C1 segment of cervical spinal cord (tissue), 14 donors: ENCODE data around the gene PNLIPRP2.

ENCODE experiments used
- DNase-seq, 14 donors: peaks; one replicate each; lab custom pipeline; 2025; lab: John Stamatoyannopoulos, UW

Gene PNLIPRP2

DNA sequence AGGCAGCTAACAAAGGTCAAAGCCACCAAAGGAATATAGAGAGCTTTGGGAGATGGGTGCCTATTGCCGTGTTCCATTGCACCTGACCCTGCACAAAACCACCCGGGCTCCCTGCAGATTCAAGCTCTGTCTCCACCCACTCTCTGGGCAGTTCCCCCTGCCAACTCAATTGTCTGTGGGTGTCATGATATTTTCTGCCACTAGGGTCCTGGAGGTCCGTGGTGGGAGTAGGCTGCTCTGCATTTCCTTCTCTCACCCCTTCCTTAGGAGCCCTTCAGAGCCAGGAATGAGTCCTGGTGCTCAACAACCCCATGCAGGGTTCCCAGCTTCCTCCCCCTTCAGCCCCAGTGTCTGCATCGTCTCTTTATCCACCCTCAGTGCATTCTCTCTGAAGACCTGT lies 34.1 kb downstream of the PNLIPRP2 start:
- DNase-seq: no peak

DNA sequence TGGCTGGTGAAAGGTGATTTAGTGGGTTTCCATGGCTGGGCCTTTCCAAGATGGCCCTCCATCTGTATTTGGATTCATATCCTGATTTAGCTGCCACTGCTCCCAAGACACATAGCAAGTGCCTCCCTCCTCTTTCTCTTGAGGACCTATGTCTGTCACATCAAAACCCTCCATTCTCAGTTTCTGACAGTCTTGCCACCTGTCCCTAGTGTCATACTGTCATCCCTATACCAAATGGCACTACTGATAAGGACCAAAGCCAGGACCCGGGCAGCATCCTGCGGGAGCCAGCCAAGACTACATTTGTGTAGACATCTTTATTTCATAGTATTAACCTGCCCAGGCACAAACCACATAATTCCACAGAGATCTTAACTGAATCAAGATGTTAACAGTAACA lies 34.8 kb downstream of the PNLIPRP2 start:
- DNase-seq: no peak

DNA sequence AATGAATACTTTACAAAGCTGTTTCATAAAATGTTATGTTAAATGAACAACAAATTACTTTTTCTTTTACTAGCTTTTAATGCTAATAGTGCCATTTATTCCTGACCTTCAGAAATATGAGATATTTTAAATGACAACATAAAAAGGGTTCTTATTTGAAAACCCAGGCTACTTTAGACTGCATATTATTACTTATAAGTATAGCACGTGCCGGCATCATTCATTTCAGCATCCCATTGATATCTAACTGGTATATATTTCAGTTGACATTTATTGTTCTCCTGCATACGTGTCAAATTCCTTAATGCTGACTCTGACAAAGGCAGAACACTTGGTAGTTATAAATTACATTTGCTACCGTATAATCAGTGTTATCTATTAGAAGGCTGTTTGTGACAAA lies 35.3 kb downstream of the PNLIPRP2 start:
- no peak for DNase-seq

DNA sequence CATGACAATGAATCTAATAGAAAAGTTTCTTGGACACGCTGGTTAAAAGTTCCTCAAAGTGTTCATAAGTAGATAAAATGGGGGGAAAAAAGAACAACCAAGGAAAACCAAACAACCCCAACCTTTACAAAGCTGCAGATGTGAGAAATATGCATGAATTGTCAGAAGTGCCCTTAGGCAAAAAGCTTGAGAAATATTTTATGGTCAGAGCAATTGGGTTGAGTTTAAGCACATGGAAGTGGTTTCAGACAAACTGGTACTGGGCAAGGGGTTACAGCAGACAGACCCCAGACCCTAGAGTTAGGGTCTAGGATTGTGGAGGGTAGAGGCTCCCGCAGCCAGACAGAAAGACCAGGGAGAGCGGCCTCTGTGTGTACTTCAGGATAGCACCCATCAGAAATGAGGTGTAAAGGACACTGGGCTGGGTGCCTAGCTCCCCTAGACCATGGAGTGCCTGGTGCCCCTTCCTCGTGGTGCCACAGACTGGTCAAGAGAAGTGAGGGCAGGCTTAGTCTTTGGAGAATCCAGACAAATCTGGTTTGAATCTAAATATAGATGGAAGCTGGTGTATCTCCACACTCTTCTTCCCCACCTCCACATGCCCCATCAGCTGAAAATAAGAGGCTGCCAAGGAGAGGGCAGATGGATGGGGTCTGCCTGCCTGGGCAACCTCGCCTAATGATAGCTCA lies 37.3 kb downstream of the PNLIPRP2 start:
- no peak for DNase-seq

DNA sequence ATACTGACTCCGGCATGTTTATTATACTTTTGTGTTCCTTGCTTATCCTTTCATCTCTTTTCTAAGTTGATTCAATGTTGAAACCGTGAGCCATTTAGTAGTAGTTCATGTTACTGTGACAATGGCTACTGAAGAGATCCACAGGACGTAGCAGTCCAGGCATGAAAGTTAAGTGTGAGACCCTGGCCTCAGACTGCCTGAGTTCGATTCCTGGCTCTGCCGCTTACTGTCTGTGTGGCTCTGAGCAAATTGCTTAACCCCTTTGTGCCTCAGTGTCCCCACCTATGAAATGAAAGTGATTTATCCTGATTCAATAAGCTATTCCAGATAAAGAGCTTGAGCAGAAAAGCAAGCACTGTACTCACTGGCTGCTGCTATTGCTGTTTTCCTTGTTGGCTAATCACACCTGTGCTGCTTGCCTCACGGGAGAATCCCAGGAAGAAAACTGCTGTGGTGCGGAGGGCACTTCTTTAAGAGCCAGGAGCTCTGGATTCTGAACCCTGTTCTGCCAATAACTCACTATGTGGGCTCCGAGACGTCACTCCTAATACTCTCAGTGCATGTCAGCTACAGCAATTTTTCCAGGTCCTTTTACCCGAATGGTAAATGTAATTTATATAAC lies 38.4 kb downstream of the PNLIPRP2 start:
- no peak for DNase-seq

DNA sequence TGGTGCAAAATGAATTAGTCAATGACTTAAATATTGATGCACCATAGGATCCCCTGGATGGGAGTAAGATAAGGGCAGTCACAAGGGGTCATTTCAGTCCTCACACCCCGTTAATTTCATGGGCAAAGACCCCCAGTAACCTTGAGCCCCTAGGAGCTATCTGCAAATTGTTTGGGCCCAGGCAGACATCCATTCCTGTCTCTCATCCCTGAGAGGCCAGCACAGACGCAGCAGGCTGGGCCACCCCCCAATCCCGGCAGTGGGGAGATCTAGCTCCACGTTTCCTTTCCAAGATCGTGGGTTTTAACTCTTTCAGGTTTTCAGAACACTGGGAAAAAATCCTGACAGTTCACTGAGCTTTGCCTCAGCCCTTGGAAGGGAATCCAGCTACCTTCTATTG lies 40.1 kb downstream of the PNLIPRP2 start:
- DNase-seq: no peak

DNA sequence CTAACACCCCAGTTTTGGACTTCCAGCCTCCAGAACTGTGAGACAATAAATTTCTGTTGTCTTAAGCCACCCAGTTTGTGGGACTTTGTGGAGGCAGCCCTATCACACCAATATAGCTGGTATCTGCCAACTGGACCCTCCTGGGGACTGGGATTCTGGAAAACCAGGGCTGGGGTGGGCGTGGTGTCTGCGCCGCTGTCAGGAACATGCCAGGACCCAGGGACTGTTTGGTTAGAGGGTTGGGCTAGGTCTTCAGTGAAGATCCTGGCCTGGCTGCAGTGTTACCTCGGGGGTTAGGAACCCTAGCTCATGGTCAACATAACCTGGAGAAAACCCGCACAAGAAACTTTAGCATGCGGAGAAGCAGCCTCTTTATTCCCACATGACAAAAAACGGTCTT lies 42.6 kb downstream of the PNLIPRP2 start:
- DNase-seq: no peak

DNA sequence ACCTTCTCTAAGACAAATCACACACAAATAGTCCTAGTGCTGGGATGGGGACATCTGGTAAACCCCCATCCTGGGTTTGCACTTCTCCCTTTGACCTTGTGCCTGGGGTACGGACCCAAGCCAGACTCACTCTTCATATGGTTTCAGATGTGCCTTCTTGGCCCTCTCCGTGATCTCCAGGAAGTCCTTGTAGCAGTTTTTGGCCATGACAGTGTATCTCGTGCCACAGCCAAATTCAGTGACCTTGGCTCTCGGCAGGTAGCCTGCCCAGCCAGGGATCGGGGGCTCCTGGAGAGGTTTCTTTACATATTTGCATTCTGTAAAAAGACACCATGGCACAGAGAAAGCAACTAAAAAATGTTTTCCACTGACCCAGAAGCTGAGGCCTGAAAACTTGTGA lies 43.9 kb downstream of the PNLIPRP2 start:
- no peak for DNase-seq

DNA sequence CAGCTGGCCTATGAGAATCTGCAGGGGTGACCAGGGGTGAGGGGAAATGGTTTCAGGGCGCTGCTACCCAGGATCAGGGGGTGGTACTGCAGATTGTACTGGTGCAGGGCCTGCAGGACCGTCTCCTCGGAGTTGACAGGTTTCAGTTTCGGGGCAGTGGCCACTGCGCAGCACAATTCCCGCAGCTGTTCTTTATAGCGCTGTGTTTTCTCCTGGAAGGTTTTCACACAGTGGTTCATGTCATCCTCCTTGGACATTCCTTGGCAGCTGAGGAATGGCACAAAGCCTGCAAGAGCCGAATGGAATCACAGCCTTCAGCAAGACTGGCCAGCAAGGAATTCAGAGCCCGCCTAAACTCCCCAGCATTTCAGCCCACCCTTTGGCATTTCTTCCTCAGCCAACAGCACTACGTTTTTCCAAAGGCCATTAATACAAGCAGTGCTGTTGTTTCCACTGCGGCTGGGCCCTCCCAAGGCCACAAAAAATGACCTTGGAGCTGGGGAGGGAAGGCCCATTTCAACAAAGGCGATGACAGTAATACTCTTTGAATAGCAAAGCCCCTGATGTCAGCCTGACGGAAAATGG lies 44.9 kb downstream of the PNLIPRP2 start:
- peak in 3 of 14 donors; percentile 6 to 49 (median 31) for DNase-seq

DNA sequence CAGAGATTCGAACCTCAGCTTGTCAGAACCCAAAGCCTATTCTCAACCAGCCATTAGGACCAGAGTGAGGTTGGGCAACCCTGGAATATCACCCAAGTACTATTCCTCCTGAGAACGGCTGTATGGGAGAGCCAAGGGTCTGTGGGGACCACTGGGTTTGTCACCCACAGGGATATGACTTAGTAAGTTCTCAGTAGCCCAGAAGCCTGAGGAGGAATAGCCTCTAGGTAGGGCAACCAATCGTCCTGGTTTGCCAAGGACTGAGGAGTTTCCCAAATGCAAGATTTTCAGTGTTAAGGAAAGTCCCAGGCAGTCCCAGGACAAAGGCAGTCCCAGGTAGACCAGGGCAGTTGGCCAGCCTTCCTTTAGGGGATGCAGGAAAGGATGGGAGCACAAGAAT lies 46.7 kb downstream of the PNLIPRP2 start:
- DNase-seq: no peak

DNA sequence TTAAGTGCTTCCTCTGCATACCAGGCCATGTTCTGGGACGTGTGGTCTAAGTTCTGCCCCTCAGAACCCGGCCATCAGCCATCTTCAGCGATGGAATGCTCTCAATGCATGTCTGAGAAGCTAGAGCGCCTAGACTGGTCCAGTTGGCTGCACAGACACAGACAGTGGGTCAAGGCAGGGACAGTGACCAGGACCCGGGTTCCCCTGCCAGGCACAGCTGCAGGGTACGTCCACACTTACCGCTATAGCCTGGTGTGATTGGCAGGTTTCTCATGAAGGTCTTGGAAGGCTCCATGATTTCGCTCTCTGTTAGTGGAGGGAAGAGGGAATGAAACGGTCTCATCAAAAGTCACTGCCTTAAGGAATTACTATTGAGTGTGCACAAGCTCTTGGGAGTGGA lies 47.3 kb downstream of the PNLIPRP2 start:
- DNase-seq: no peak

DNA sequence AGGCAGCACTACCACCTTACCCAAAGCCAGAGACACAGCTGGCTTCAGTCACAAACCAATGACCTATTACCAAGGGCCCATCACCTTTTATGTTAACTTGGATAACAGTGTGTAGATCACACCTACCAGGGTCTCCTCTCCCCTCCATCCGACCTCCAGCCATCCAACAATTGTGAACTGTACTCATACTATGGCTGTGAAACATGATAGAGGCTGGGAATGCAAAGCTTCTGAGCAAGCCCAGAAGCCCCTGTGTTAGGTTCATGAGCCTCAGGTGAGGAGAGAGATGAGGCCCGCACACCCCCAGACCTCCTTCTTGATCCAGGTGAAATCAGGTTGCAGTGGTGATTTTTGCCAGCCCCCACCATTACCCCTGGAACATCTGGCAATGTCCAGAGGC lies 47.7 kb downstream of the PNLIPRP2 start:
- no peak for DNase-seq

DNA sequence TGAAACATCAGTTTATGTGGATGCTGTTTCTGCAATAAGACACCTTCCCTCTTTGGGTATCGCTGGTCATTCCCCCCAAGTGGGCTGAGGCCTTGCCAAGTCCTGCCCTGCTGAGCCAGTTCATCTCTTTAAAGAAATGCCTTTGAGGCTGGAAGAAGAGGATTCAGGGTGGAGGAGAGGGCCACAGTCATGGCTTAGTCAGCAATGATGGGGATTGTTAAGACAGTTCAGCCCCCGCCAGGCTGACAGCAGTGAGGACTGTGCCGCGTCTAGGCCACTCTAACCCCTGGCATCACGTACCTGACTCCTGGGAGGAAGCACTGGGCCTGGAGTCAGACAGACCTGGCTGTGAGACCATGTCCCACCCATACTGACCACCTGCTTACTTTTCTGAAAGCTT lies 48.3 kb downstream of the PNLIPRP2 start:
- no peak for DNase-seq

DNA sequence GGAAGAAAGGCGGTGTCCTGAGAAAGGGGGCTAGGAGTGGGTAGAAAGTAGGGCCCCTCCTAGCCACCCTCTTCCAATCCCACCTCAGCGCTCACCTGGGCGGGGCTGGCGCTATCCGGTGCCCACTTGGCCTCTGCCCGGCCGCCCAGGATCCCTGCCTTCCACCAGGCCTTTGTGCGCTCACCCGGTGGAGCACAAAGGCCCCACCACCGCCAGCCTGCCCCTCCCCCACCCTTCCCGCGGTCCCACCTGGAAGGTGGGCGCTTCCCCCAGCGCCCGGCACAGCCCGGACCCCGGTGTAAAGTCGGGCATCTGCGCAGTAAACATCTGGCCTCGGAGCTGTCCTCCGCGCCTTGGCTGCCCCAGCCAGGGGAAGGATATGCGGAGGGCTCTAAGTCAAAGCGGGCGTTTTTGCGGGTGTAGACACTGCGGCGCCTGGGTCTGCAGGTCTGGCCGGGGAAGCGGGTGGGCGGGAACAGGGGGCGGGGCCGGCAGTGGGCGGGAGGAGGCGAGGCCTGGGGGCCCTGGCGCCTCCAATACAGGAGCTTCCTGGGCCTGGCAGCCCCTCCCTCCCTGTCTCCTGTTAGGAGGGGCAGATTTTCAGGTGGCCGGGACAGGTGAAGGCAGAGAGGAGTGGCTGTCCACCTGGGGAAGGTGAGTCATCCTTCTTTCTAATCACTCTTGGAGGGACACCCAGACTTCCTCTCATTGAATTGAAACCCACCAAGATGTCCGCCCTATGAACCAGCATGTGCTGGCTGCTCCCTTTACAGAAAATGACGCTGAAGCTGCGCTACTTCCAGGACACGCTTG lies 49.3 kb downstream of the PNLIPRP2 start:
- DNase-seq: no peak

DNA sequence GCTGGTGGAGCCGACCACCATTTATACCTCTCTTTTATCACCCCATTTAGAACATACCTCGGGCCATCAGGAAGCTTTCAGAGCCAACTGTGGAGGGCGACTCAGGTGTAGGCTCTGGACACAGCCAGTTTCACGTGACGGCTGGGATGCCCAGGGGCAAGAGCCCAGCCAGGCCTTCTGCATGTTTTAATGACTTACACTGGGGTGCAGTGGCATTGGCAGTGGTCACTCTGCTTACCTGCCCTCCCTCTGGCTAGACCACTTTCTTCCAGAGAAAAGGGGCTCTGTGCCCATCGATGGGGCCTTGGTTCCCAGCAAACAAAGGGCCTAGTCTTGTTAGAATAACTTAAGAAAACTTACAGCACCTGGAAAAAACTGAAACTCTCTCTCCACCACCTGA lies 50.0 kb downstream of the PNLIPRP2 start:
- no peak for DNase-seq

DNA sequence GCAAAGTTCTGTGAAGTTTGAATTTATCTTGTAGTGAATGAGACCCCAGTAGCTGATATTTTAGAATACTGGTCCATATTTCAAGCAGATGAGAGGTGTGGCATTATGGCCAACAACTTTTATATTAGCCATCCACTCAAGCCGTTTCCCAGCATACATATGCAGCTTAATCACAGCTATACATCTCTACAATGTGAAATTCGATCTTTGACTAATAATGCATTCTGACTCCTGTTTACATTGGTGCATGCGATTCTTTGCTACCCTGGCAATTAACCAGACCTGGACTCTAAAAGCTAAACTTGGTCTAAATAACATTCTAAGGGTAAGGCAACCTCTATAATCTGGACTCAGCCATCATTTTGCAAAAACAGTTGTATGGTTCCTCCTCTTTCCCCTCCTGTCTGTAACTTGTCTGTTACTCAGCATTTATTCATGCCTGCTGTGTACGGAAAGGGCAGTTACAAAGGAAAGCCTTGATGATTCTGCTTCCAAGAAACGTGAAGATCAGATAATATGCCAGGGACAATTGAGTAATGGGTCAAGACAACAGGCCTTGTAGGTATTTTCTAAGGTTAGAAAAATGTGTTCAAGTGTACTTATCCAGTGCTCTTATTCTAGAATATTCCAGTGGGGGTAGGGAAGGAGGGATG lies 50.6 kb downstream of the PNLIPRP2 start:
- no peak for DNase-seq

DNA sequence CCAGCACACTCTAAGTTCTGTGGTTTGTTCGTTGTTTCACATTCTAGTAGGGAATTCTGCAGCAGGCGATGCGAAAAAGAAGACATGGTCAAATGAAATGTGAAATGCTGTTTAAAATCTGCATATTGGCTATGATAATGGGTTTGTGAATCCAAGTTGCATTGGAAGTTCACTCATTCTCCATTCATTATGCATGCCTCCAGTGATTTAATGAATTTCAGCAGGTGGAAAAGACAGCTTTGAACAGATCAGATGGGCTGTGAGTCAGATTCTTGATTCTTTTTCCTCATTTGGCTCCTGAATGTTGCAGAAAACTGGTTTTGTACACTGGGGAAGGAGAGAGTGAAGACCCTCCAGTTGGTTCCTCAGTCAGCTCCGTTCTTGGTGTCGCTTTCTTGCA lies 52.1 kb downstream of the PNLIPRP2 start:
- DNase-seq: no peak

DNA sequence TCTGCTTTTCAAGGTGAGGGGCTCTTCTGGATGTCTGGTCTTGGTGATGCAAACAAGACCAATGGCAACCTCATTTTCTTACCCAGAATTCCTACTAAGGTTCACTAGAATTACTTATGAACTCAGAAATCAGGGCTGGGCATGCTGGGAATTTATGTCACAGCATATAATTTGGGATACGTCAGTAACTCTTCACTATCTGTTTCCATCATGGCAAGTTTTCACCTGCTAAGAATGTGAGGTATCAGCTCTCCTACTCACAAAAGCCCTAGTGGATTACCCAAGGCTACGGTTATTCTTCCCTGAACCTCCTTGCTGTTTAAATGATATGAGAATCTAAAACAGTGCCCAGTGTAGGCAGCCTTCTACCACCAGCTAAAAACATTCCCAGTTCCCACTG lies 53.1 kb downstream of the PNLIPRP2 start:
- no peak for DNase-seq

DNA sequence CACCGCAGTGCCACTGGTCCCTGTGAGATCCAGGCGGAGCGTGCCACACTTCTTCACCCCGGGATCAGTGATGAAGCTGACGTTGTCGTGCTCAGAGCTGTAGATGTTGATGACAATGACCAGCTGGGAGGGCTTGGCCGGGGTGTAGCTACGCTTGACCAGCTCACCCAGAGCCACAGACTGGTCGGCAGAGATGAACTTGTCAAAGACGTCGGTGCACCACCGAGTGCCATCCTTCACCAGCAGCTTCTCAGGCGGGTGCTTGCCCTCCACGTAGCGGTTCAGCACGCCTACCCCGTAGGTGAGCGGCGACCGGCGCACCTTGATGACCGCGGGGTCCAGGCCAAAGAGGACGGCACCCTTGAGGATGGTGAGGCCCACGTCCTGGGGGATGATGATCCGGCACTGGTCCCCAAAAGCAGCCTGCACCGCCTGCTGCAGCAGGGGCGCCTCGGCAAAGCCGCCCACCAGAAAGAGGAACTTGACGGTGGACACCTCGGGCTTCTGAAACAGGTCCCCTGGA lies 54.2 kb downstream of the PNLIPRP2 start:
- DNase-seq: no peak

DNA sequence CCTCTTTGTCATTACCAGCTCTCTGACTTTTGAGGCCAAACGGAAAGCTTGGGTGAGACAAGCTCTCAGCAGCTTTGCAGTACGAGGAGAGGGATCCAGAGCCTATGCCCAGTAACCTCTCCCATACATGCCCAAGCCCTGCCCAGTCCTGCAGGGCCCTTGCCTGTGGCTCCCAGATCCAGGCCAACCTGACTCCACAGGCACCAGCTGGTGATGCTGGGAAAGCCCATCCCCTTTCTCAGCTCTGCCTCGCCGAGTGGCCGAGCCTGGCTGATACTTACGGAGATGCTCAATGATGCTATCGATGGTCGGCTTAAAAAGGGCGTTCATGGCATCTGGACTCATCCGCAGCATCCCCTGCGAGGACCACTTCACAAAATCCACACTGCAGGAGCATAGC lies 55.4 kb downstream of the PNLIPRP2 start:
- no peak for DNase-seq

DNA sequence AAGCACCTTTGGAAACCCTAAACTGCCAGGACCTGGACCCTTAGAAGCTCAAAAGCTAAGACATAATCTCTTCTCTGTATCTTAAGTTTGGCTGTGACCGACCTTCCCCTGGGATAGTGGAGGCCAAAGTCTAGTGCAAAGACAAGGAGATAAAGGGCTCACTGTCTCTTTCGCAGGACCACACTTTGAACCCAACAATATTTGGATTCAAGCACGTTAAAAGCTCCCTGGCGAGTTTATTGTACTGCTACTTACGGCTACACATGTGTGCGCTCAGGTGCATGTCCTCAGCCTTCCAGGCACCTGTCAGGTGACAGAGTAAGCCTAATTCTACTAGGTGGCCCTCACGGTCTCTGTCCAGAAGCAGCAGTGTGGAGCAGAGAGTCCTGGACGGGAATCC lies 55.9 kb downstream of the PNLIPRP2 start:
- DNase-seq: no peak

DNA sequence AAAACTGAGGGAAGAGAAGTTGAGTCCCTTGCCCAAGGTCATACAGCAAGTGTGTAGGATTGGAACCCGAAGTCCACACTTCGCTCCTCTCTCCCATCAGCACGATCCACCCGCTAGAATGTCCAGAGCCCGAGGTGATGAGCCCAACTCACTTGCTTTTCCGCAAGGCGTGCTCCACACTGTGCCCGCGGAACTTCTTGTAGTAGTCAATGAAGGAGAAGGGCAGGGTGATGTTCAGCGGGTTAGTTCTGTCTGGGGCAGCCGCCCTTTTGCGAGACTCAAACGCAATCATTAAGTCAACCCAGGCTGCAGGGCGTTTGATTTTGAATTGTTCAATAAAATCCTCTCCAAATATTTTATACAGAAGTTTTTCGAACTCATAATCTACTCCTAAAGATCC lies 58.6 kb downstream of the PNLIPRP2 start:
- no peak for DNase-seq
